Adrenal gland (tissue), 12 donors: ENCODE results near the gene MYL7. TPM values are rescaled to one million over a fixed set of nuclear protein-coding genes. Genes with fewer than 3 reads are reported as not detected.
A peak's percentile ranks its signal among the peaks of the same experiment; 100 is the strongest.

ENCODE experiments used
- DNase-seq, 7 donors: peaks; one replicate each; pipeline ENCODE4 v3.0.0-alpha.2; 2019 to 2020
- H3K27ac ChIP-seq, 5 donors: fragments of 200-600 bp; sonication (generic) in 4 of 5; 1 replicate in 3 of 5; 2 replicates in 2 of 5; pipeline versions ENCODE4 v1.5.1 to v1.8.0; 2016 to 2020; ENCODE audit warnings: mild to moderate bottlenecking in 1 of 5
- H3K27me3 ChIP-seq: fragments of 200-600 bp; 2 replicates; pipeline ENCODE4 v1.8.0; 2021
- H3K36me3 ChIP-seq, 2 donors: fragments of 200-600 bp; replicated peaks in 1 of 2; 1 replicate in 1 of 2; 2 replicates in 1 of 2; pipeline versions ENCODE4 v1.5.1 to v1.8.0; 2018 to 2022
- H3K4me1 ChIP-seq, 2 donors: fragments of 200-600 bp; replicated peaks in 1 of 2; 1 replicate in 1 of 2; 2 replicates in 1 of 2; pipeline versions ENCODE4 v1.5.1 to v1.8.0; 2018 to 2021
- H3K4me3 ChIP-seq, 4 donors: fragments of 200-600 bp; sonication (generic) in 3 of 4; one replicate each; pipeline ENCODE4 v1.5.1; 2016 to 2018
- H3K9me3 ChIP-seq, 3 donors: fragments of 200-600 bp; sonication (generic) in 1 of 3; replicated peaks in 1 of 3; 1 replicate in 2 of 3; 2 replicates in 1 of 3; pipeline versions ENCODE4 v1.5.1 to v1.8.0; 2016 to 2021
- POLR2A ChIP-seq, 2 donors: fragments of 450-650 bp; IDR thresholded peaks; one replicate each; pipeline ENCODE4 v1.6.1; 2017; ENCODE audit warnings: antibody characterized with exemption in 2 of 2, mild to moderate bottlenecking in 2 of 2, moderate library complexity in 1 of 2
- whole genome bisulfite sequencing, 4 donors: extraction: QIAGEN DNeasy Blood & Tissue Kit in 2 of 4; methylation state at CpG; one replicate each; pipeline versions ENCODE4 v1.1.5 to v1.1.7; 2013 to 2017; 5-methylcytosine and 5-hydroxymethylcytosine counted together
- intact Hi-C, 2 donors: fragments of 100-400 bp; cut with DNase I; formaldehyde crosslinking; loops; one replicate each; pipeline versions ENCODE4 v1.14.1 to v1.15.0; 2022 to 2023
- polyA plus RNA-seq, 3 donors: library from polyadenylated mRNA; stranded (reverse); fragments of 200-250 nt in 2 of 3; fragments of 350-450 nt in 1 of 3; fragmentation: Illumina TruSeq in 1 of 3; extraction: RNeasy Lipid Tissue Mini Kit (QIAGEN cat#74804) in 1 of 3; gene quantifications; one replicate each; pipeline ENCODE4 v1.2.3, GENCODE V29; 2013 to 2014
- total RNA-seq, 9 donors: library from RNA; depleted of rRNA in 4 of 9; stranded (reverse); fragments of >200 nt in 4 of 9; fragments of 120-200 nt in 1 of 9; fragmentation: NEBNext Ultra II Directional in 1 of 9; extraction: Animal tissue kit (Norgen Biotek cat#: 25700) in 1 of 9; gene quantifications; one replicate each; pipeline versions ENCODE4 v1.1.0 to v1.2.4, GENCODE V29; 2013 to 2023
- TF ChIP-seq, protein P1 (sequence below), 6 experiments: fragments of 450-650 bp in 4 of 6; fragments of 200-600 bp in 2 of 6; sonication (generic) in 1 of 6; IDR thresholded peaks; 1 replicate in 5 of 6; 2 replicates in 1 of 6; pipeline versions ENCODE4 v1.5.1 to v1.8.0; 2016 to 2021; ENCODE audit warnings: antibody characterized with exemption in 6 of 6, mild to moderate bottlenecking in 2 of 6, moderate library complexity in 1 of 6
- donor health status: healthy with polysubstance abuse.
- donor health status: Bipolar disorder and iron deficiency.
- donor health status: DM: yes; HTN: yes; CAD: no.
- donor health status: DM: no; HTN: no; CAD: no.
- donor health status: DM: no; HTN: no; CAD: no.
- donor health status: DM: yes; HTN: yes; CAD: no.

MYL7 gene
- total and polyA plus RNA-seq, 12 donors, result 0.17 to 3.5 (median 0.24) TPM; not detected in 9

- peak overlapping the region in 1 of 5 donors; percentile 93 for H3K27ac ChIP-seq
- intact Hi-C loops, result no loop called here
- H3K9me3 ChIP-seq, result no peaks in the 10 kb centered on the region
- H3K4me1 ChIP-seq, result no peaks in the 10 kb centered on the region
- WGBS, 4 donors, result 64 to 81% (median 67%) methylated on average over 2 of the region's 2 CpGs
- H3K36me3 ChIP-seq, result peaks cover 0 to 4% of the 10 kb centered on the region in 2 donors
- no peak for DNase-seq
- peak overlapping the region in 1 of 4 donors; percentile 64 for H3K4me3 ChIP-seq
- TF ChIP-seq, protein P1, sequence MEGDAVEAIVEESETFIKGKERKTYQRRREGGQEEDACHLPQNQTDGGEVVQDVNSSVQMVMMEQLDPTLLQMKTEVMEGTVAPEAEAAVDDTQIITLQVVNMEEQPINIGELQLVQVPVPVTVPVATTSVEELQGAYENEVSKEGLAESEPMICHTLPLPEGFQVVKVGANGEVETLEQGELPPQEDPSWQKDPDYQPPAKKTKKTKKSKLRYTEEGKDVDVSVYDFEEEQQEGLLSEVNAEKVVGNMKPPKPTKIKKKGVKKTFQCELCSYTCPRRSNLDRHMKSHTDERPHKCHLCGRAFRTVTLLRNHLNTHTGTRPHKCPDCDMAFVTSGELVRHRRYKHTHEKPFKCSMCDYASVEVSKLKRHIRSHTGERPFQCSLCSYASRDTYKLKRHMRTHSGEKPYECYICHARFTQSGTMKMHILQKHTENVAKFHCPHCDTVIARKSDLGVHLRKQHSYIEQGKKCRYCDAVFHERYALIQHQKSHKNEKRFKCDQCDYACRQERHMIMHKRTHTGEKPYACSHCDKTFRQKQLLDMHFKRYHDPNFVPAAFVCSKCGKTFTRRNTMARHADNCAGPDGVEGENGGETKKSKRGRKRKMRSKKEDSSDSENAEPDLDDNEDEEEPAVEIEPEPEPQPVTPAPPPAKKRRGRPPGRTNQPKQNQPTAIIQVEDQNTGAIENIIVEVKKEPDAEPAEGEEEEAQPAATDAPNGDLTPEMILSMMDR (IDR thresholded peaks at IDR 0.05), result no peak
- TF ChIP-seq POLR2A (IDR thresholded peaks at IDR 0.05), result no peak
- H3K27me3 ChIP-seq, result no peaks in the 10 kb centered on the region
Observed at GRCh38 chr7:44105832-44106231, 35.3 kb downstream of the MYL7 start.

DNA sequence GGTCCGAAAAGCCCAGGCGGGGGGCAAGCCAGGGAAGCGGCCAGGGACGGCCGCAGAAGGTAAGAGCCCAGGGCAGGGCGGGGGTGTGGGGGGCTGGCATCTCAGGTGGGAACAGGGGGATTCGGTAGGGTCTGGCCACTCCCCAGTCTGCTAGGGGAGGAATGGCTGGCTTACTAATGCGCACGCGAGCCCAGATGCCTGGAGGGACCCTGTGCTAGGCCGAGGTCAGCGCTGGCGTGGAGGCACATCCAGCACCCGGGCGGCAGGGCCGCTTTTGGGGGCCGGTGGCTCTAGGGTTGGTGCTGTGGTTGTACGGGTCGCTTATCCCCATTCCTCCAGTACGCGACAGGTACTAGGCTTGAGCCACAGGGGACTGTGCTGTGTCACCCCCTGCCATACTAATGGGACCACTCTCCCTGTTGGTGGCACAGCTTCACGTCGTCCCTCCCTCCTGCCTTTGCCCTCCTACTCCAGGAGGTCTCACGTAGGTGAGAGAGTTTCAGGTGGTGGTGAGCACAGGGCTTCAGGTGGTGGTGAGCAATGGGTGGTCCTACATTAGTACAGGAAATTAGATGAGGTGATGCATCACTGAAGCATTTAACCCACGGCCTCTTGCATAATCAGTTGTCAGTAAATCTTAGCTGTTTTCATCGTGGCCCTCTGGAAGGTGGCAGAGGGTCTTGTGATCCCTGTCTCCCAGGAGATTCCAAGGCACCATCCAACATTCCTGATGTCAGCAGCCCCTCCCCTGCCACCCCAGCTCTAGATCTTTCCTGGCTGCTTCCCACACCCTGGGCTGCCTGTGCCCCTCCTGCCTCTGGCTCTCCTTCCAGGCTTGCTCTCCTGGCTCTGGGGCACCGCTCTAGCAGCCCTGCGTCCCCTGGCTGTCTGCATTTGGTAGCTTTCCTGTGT, 36.0 kb downstream of the MYL7 start:
- H3K36me3 ChIP-seq, result peaks cover 0 to 4% of the 10 kb centered on the region in 2 donors
- TF ChIP-seq POLR2A (IDR thresholded peaks at IDR 0.05), result no peak
- TF ChIP-seq, protein P1 (IDR thresholded peaks at IDR 0.05), result no peak
- DNase-seq, result peak in 1 of 7 donors; percentile 35
- intact Hi-C loops, result no loop called here
- WGBS, 4 donors, result 41 to 46% (median 46%) methylated on average over 11 to 28 of the region's 28 CpGs
- H3K9me3 ChIP-seq, result no peaks in the 10 kb centered on the region
- peak overlapping the region in 1 of 4 donors; percentile 64 for H3K4me3 ChIP-seq
- H3K27me3 ChIP-seq, result no peaks in the 10 kb centered on the region
- peak overlapping the region in 4 of 5 donors; percentile 18 to 93 (median 70) for H3K27ac ChIP-seq
- no peaks in the 10 kb centered on the region for H3K4me1 ChIP-seq

DNA sequence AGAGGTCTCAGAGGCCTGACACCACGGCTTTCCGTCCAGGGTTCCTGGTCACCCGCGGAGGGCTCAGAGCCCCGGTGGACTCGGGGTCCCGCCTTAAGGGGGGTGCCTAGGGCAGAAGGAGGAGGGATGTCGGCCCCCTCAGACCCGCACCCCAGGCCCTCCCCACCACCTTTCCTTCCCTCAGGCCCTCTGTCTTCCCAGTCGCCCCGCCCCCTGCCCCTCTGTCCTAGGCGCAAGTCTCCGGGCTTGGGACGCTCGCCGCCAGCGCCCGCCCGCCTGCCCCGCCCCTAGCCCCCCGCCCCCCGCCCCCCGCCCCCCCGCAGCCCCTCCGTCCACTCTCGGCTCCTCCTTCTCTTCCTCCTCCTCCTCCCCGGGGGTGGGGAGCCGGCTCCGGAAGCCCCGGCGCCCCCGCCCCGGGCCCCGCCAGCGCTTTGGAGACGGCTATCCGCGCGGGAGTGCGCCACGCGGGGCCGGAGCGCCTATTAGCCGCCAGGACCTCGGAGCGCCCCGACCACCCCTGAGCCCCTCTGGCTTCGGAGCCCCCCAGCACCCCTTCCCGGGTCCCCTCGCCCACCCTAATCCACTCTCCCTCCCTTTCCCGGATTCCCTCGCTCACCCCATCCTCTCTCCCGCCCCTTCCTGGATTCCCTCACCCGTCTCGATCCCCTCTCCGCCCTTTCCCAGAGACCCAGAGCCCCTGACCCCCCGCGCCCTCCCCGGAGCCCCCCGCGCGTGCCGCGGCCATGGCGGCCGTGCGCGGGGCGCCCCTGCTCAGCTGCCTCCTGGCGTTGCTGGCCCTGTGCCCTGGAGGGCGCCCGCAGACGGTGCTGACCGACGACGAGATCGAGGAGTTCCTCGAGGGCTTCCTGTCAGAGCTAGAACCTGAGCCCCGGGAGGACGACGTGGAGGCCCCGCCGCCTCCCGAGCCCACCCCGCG, 36.9 kb downstream of the MYL7 start, which contains the start of gene AEBP1:
Gene AEBP1, plus strand, starts transcription at position 423 of the 937 bp plus-strand sequence. Its CDS starts 321 bp downstream, at position 744.
- intact Hi-C loops, result no loop called here
- DNase-seq, result no peak
- Histone ChIP-seq H3K9me3 (no peaks in the 10 kb centered on the region), H3K27ac (peak within 1 kb of the TSS in 4 of 5 donors; percentile 18 to 93 (median 70)), H3K36me3 (peaks cover 0 to 4% of the 10 kb centered on the region in 2 donors), H3K4me1 (no peaks in the 10 kb centered on the region), H3K4me3 (peak within 1 kb of the TSS in 1 of 4 donors; percentile 64), H3K27me3 (no peaks in the 10 kb centered on the region)
- no peak for TF ChIP-seq POLR2A (IDR thresholded peaks at IDR 0.05)
- TF ChIP-seq, protein P1 (IDR thresholded peaks at IDR 0.05), result no peak
- WGBS, 4 donors, result 4 to 6% (median 5%) methylated on average over 26 to 74 of the region's 87 CpGs; no CpG with 5 or more reads in 1 of the 4 donors

- Histone ChIP-seq H3K9me3 (no peaks in the 10 kb centered on the region), H3K27me3 (no peaks in the 10 kb centered on the region), H3K4me1 (no peaks in the 10 kb centered on the region), H3K4me3 (no peak overlapping the region), H3K36me3 (peaks cover 0 to 4% of the 10 kb centered on the region in 2 donors), H3K27ac (peak overlapping the region in 2 of 5 donors; percentile 68 to 93)
- intact Hi-C loops, result no loop called here
- no peak for DNase-seq
- no peak for TF ChIP-seq POLR2A (IDR thresholded peaks at IDR 0.05)
- TF ChIP-seq, protein P1 (IDR thresholded peaks at IDR 0.05), result no peak
- 68 to 83% (median 74%) methylated on average over 4 to 8 of the region's 8 CpGs for WGBS, 4 donors
Observed at GRCh38 chr7:44103566-44103922, 37.6 kb downstream of the MYL7 start.
